GM12875 (cell line): Measurements from ENCODE around the gene TMC1.

Source experiments
- H3K4me3 ChIP-seq: one replicate; pipeline ENCODE4 v1.5.1; 2011; ENCODE audit warnings: low read depth, low read length, control low read depth
- TF ChIP-seq, protein P1 (sequence below): IDR thresholded peaks from 2 replicates; pipeline ENCODE4 v1.5.1; 2011; ENCODE audit warnings: low read depth, mild to moderate bottlenecking, control low read depth, inconsistent platforms, low read length, moderate library complexity, borderline replicate concordance; ENCODE audit not compliant: insufficient read depth

The TMC1 gene

DNA sequence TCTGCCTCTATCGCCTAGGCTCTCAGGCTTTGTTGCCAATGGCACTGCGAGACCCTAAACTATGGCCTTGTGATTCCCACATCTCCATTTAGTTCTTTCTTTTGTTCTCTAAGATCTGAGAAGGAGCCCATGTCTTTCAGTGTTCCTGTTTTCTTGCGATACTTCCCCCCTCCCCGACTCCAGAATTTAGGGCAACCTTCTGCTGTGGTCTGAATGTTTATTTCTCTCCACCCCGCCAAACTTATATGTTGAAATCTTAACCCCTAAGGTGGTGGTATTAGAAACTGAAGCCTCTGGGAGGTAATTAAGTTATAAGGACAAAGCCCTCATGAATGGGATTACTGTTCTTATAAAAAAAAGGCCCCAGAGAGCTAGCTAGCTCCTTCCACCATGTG lies 6.4 kb downstream of the TMC1 start:
- peak overlapping the region; percentile 36 for H3K4me3 ChIP-seq
- TF ChIP-seq, protein P1, sequence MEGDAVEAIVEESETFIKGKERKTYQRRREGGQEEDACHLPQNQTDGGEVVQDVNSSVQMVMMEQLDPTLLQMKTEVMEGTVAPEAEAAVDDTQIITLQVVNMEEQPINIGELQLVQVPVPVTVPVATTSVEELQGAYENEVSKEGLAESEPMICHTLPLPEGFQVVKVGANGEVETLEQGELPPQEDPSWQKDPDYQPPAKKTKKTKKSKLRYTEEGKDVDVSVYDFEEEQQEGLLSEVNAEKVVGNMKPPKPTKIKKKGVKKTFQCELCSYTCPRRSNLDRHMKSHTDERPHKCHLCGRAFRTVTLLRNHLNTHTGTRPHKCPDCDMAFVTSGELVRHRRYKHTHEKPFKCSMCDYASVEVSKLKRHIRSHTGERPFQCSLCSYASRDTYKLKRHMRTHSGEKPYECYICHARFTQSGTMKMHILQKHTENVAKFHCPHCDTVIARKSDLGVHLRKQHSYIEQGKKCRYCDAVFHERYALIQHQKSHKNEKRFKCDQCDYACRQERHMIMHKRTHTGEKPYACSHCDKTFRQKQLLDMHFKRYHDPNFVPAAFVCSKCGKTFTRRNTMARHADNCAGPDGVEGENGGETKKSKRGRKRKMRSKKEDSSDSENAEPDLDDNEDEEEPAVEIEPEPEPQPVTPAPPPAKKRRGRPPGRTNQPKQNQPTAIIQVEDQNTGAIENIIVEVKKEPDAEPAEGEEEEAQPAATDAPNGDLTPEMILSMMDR = no peak

DNA sequence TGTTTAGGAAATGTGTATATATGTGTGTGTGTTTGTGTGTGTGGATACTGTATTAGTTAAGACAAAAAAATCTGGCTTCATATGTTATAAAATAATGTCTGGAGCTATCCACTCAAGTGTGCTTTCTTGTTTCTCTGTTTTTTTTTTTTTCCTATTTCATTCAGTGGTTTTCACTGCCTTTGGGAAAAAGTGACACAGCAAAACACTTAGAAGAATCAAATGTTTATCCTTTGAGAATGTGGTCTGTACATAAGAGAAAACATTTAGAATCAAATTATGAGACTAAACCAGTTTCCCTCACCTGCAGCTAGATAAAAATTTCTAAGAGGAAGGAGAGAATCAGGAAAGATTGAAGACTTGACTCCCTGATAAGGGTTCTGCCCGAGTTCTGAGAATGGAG lies 8.1 kb downstream of the TMC1 start:
- H3K4me3 ChIP-seq = no peak overlapping the region
- TF ChIP-seq, protein P1 = no peak

DNA sequence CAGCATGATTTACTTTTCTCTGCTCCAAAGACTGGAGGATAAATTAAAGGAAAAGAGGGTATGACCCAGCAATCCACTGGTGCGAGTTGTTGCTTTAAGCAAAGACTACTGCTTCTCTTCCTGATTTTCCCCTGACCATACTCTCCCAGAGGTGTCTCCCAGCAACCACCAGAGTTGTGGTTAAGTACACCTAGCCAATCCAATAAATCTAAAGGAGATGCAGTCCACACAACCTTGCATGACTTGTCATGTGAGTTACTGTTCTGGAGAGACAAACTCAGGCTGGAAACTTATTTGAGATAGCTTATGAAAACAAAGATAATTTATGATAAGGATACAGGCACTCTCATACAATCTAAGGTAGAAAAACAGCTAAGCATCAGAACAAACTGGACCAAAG lies 11.9 kb downstream of the TMC1 start:
- TF ChIP-seq, protein P1 = no peak
- no peak overlapping the region for H3K4me3 ChIP-seq

DNA sequence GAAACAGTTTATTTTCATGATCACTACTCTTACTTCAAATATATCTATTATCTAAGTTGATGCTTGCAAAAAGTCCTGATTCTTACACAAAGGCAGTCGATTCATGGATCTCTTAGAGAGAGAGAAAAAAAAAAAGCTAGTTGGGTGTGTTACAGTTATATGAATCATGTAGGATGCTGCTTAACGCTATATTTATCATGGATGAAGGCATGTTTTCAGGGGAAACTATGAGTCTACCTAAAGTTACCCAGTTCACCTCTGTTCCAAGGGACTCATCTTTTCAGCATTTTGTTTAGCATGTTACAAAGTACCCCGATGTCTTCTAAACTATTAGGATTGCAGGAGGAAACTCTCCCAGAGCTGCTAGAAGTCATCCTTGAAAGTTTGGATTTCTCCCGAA lies 13.5 kb downstream of the TMC1 start:
- TF ChIP-seq, protein P1 = no peak
- no peak overlapping the region for H3K4me3 ChIP-seq

DNA sequence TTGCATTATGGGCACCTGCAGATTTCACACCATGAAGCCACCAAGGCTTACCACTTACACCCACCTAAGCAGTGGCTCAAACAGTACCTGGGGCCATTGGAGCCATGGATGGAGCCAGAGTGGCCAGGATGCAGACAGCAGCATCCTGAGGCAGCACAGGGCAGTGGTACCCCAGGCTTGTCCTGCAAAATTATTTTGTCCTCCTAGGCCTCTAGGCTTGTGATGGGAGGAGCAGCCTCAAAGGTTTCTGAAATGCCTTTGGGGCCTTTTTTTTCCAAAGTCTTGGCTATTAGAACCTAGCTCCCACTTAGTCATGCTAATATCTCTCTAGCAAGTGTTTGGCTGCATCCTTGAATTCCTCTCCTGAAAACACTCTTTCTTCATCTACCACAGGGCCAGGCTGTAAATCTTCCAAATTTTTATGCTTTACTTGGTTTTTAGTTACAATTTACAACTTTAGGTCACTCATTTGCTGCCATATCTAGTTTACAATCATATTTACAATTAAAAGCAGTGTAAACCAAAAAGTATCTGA lies 15.7 kb downstream of the TMC1 start:
- TF ChIP-seq, protein P1 = no peak
- no peak overlapping the region for H3K4me3 ChIP-seq

DNA sequence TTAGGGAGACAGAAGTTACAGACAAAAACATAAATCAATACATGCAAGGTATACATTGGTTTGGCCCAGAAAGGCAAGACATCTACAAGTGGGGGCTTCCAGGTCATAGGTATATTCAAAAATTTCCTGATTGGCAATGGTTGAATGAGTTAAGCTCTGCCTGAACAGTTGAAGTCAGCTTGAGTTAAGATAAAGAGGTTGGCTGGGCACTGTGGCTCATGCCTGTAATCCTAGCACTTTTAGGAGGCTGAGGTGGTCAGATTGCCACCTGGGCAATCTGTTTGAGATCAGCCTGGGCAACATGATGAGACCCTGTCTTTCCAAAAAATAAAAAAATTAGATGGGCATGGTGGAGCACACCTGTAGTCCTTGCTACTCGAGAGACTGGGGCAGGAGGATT lies 16.3 kb downstream of the TMC1 start:
- TF ChIP-seq, protein P1 = no peak
- no peak overlapping the region for H3K4me3 ChIP-seq

- no peak overlapping the region for H3K4me3 ChIP-seq
- TF ChIP-seq, protein P1 = no peak
Observed at GRCh38 chr9:72538921-72539702, 17.7 kb downstream of the TMC1 start.
